ENCODE measurements around the gene NEUROG3.

- TF ChIP-seq, protein P1, sequence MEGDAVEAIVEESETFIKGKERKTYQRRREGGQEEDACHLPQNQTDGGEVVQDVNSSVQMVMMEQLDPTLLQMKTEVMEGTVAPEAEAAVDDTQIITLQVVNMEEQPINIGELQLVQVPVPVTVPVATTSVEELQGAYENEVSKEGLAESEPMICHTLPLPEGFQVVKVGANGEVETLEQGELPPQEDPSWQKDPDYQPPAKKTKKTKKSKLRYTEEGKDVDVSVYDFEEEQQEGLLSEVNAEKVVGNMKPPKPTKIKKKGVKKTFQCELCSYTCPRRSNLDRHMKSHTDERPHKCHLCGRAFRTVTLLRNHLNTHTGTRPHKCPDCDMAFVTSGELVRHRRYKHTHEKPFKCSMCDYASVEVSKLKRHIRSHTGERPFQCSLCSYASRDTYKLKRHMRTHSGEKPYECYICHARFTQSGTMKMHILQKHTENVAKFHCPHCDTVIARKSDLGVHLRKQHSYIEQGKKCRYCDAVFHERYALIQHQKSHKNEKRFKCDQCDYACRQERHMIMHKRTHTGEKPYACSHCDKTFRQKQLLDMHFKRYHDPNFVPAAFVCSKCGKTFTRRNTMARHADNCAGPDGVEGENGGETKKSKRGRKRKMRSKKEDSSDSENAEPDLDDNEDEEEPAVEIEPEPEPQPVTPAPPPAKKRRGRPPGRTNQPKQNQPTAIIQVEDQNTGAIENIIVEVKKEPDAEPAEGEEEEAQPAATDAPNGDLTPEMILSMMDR (IDR thresholded peaks at IDR 0.05), result no peak
- no peak for TF ChIP-seq POLR2A (IDR thresholded peaks at IDR 0.05)
Measured at GRCh38 chr10:69567920-69568319, 5.3 kb downstream of the NEUROG3 start.

All from adrenal gland (tissue), 5 donors.